ENCODE measurements around the gene C17orf75.

GRCh38 chr17:32298721-32299579 is 43.0 kb downstream of the C17orf75 start:
- TF ChIP-seq EZH2phosphoT487 (IDR thresholded peaks at IDR 0.05; ENCODE audit: insufficient read depth, low read depth): no peak
- no peak for TF ChIP-seq EZH2 (IDR thresholded peaks at IDR 0.05; ENCODE audit: insufficient read depth, poor library complexity, severe bottlenecking)
